ENCODE data around the gene KRTAP5-1.

KRTAP5-1 gene

DNA sequence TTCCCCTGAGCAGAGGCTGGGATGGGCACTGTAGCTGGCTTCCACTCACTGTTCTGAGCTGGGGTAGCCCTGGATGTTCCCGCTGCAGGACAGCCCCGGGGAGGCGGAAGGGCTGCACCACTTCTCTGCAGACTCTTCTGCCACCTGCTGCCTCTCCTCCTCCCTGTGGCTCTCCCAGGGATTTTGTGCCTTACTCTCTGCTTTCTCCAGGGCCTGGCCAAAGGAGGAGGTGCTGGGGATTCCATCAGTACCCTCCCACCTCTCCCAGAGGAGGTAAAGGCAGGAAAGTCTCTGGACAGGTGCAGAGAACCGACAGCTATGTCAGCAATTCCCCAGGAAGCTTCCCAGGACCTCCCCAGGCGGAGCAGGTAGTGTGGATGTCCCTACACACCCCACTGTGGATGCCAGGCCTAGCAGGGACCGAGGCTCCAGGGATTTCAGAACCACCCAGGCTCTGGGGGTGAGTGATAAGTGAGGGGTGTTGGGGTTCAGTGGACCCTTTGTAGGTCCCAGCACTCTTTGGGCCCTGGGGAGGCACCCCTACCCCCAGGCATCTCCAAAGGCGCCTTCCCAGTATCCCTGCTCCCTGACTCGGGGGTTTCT, 24.3 kb downstream of the KRTAP5-1 start:
- no peak for DNase-seq (ENCODE audit: low spot score)

DNA sequence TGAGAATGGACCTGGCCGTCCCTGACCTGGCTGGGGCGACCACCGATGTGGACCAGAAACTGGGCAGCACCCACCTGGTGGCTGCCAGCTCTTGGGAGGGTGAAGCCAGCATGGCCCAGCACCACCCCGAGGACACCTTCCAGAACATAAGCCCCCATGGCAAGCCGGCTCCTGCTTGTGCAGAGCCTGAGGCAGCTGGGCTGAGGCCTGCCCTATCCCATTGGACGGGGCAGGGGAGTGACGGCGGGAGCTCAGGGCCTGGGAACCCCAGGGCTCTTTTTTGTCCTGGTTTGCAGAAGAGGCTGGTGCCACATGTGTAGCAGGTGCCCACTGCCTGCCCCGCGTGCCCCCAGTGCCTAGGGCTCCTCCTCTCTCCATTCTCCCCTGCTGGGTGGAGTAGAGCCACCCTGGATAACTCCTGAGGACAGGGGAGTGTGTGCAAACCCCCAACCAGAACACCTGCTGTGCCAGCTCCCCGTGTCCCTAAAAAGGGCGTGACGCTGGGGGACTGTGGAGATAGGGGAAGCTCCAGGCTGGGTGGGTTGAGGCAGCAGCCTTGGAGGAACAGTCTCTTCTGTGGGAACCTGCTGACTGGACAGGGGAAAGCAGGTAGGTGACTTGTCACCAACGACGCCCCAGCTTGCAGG, 25.0 kb downstream of the KRTAP5-1 start:
- no peak for DNase-seq (ENCODE audit: low spot score)

DNA sequence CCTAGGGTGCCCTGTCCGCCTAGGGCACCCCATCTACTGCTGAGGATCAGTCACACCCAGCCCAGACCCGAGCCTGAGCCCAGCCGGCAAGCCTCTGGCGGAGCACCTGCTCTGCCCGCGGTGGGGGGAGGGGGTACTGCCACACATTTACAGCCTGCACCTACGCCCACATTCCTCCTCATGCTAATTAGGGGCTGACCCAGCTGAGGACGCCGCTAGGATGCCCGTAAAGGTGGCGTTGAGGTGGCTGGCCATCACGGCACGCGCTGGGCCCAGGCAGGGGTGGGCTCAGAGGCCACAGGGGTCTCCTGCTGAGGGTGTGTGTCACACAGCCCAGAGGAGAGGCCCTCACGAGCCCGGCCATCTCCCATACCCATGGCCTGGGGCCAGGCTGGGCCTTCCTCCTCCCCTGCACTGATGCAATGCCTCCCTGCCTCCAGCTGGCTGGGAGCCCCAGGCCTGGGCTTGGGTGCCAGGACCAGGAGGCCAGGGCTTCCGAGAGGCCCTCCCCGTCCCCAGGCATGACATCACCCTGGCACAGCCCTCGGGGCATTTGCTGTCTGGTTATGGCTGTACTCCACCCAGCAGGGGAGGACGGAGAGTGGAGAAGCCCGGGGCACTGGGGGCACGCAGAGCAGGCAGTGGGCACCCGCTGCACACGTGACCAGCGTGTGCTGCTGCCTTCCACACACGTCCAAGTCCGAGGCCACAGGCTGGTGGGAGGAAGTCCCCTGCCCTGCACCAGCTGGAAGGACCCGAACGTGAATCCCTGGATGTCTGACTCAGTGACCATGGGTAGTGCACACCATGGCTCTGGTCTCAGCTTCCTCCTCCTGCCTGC, 25.8 kb downstream of the KRTAP5-1 start:
- peak; percentile 98 for DNase-seq (ENCODE audit: low spot score)

DNA sequence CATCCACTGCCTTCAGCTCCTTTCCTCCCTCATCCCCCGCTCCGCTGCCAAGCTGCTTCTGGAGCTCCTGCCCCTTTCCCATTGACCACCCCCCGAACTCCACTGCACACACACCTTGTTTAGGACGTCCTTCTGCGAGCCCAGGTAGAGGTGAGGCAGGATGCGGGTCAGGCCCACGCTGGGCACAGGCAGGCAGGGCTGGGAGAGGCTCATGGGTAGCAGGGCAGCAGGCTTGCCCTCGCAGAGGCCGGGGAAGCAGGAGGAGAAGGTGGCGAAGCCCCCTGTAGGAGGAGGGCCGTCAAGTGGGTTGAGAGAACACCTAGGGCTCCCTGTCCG, 26.3 kb downstream of the KRTAP5-1 start:
- DNase-seq (ENCODE audit: low spot score), result no peak

DNA sequence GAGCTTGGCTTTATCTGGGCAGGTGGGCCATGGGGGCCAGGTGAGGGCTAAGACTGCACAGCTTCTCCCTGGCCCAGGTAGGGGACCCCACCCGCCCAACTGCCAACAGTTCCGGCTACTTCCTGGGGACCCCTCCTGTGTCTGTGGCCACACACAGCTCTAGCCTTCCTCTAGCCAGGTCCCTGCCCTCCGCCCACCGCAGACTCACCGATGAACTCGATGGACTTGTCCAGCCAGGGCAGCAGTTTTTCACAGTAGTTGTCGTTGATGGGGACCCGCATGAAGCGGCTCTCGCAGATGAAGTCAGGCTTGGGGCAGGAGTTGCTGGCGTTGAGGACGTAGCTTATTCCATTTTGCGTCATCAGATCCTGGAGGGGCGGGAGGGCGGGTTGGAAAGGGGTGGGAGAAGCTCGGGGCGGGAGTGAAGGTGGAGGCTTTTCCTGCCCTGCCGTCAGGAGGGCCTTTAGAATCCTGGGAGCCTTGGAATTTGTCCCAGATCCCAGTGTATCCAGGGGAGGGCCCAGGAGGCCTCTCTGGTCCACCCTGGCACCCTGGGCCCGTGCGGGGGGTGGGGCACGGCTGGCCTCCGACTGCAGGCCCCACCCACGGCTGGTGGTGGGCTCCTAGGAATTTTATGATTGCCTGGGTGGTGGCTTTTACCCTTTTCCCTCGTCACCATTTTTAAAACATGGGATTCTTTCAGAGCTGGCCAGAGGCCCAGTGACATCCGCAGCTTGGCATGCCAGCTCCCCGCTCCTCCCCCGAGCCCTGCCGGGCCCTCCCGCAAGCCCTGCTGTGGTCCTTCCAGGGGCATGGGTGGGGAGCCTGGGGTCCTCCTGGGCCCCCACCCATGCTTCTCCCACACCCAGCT, 26.9 kb downstream of the KRTAP5-1 start:
- DNase-seq (ENCODE audit: low spot score), result no peak

DNA sequence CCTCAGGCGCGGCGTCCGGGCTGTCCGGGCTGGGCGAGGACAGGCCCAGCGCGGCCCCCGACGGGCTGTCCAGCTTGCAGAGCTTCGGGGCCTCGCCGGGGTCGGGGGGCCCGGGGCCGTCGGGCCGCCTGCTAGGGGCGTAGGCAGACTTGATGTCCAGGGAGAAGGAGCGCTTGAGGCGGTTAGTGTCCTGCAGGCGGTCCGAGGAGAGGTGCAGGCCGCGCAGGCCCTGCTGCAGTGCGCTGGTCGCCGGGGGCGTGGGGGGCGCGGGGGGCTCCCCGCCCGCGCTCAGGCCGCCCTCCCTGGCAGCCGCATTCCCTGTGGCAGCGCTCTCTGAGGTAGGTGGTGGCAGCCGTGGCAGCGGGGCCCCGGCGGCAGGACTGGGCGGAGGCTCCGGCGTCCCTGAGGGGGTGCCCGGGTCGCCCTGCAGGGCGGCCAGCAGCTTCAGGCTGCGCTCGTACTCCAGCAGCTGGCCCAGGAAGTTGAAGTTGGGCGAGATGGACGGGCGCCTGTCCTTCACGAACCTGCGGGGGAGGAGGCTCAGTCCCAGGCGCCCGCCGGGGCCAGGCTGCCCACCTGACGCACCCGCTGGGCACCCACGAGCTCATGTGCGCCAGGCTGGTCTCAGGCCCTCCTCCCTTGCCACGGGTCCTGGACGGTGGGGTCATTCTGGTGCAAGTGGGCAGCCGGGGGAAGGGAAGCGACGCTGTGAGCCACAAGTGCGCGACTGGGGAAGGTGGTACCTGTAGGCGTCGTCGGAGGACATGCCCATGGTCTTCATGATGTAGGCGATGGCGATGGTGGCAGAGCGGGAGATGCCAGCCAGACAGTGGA, 27.8 kb downstream of the KRTAP5-1 start:
- no peak for DNase-seq (ENCODE audit: low spot score)

DNA sequence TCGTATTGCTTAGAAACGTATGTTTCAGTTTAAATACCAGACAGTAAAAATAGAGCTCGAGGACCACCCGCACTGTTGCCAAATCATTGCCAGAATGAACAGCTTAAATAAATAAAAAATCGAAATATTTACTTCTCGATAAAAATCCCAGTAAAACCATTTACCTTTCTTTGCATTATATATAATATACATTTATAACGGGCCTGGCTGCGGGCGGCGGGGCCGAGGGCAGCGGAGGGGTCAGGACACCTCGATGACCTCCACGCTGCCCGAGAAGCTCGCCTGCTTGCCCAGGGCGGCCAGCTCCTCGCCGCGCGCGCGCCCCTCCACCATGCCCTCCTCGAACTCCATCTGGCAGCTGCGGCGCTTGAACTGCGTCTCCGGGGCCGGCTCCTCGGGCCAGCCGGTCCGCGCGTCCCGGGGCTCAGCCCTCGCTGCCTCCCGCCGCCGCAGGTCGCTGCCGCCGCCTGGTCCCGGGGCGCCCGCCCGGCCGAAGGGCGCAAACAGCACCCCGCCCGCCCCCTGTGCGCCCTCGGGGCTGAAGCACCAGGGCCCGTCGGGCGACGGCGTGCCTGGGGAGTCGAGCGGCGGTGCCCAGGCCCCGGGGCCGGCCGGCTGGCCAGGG, 28.7 kb downstream of the KRTAP5-1 start:
- DNase-seq (ENCODE audit: low spot score), result no peak

DNA sequence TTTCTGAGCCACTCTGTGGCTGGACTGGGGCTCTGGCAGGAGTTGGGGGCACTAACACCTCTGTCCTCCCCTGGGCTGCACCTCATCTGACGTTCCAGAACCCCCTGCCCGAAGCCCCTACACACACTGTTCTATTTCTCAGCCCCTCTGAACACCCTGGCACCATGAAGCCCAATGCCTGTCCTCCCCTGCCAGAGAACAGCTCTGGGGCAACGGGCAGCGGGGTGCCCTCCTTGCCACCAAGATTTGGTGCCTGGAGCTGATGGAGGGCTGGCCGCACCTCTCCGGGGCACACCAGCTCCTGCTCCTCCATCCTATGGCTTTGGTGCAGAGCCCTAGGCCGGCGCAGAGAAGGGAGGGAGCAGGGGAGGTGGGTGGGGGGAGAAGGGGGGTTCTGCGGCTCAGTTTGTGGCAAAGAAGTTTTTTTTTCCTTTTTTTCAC, 29.4 kb downstream of the KRTAP5-1 start:
- no peak for DNase-seq (ENCODE audit: low spot score)

DNA sequence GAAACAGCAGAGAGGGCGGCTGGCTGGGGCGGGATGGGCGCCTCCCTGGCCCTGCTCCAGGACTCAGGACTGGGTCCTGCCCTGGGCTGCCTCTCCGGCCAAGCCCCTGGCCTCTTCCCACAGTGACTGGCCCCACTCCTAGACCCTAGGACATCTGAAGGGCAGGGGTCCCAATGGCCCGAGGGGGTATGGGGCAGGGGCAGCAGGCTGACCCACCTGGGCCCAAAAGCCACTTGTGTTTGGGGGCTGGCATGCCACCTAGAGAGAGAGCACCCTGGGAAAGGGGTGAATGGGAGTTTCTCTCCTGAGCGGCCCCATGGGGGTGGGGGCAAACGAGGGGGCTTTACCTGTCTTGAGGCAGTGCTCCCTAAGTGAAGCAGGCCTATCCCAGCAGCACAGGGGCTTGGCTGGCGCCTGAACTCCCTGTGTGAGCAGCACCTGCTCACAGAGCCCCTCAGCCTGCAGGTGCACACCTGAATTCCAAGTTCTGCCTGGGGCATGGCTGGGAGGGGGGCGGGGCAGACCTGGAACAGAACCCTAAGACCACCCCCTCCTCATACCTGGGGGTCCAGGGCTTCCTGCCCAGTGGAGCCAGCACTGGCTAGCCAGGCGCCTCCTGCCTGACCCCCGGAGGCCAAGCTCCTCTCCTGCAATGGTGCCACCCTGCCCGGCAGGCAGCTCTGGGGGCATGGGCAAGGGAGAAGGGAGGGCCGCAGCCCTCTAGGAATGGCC, 29.9 kb downstream of the KRTAP5-1 start:
- DNase-seq (ENCODE audit: low spot score), result no peak

DNA sequence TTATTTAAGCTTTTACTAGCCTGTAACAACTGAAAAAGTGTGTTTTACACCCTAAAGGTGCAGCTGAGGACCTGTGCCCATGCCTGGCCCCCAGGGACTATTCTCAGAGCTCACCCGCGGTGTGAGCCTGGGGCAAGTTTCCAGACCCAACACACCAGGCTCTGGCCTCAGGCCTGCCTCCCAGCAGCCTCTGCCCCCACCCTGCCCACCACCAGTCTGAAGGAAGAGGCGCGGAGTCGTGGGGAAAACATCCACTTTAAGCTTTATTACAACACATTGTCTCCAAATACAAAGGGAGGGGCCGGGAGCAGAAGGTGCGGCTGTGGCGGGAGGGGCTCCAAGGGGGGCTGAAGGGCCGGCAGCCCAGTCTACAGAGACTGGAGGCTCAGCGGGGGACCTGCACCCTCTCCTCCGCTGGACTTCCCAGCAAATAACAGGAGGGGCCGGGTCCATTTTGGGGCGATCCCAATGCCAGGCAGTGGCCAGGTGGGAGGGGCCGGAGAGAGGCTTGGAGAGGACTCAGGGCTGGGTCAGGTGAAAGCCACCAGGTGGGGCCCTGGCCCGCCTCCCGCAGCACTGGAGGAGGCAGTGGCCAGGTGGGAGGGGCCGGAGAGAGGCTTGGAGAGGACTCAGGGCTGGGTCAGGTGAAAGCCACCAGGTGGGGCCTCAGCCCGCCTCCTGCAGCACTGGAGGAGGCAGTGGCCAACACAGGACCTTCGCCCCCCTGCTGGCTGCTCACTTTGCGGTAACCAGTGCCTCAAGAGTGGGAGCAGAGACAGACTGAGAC, 31.1 kb downstream of the KRTAP5-1 start:
- DNase-seq (ENCODE audit: low spot score), result no peak

DNA sequence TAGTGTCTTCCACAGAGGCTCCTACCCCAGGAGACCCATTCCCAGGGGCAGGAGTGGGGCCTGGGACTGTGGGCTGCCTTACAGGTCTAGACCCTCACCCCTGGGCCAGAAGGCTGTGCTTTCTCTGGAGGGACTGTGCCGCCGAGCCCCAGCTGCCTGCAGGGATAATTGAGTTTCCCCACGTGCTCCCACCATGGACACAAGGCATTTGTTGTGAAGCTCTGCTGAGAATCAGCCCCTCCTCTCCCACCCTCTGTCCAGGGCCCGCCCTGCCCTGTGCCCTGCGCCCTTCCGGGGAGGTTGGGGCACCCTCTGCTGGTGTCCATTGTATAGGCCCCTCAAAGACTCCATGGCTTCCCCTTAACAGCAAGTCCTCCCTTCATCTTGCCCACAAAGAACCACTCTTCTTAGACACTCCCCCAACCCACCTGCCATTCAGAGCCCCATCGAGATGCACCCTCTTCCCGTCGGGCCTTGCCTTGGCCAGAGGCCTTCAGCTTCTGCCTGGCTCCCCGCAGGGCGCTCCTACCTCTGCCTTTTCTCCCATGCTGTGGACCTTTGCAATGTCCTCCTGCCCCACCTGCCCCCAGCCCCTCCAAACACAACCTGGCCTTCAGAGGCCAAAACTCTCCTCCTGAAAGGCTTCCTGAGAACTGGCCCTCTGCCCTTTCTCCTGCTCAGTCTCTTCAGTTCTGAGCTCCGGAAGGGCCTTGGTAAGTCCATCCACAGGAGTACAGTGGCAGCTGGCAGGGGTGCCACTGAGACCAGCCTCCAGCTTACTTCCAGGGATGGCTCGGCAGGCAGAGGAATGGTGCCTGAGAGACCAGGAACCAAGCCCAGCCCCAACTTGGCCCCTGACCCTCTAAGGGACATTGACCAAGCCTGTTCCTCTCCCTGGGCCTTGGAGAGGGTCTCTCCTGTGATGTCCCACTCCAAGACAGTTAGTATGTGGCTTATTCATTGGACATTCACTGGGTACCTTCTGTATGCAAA, 35.4 kb downstream of the KRTAP5-1 start:
- peak; percentile 87 for DNase-seq (ENCODE audit: low spot score)

DNA sequence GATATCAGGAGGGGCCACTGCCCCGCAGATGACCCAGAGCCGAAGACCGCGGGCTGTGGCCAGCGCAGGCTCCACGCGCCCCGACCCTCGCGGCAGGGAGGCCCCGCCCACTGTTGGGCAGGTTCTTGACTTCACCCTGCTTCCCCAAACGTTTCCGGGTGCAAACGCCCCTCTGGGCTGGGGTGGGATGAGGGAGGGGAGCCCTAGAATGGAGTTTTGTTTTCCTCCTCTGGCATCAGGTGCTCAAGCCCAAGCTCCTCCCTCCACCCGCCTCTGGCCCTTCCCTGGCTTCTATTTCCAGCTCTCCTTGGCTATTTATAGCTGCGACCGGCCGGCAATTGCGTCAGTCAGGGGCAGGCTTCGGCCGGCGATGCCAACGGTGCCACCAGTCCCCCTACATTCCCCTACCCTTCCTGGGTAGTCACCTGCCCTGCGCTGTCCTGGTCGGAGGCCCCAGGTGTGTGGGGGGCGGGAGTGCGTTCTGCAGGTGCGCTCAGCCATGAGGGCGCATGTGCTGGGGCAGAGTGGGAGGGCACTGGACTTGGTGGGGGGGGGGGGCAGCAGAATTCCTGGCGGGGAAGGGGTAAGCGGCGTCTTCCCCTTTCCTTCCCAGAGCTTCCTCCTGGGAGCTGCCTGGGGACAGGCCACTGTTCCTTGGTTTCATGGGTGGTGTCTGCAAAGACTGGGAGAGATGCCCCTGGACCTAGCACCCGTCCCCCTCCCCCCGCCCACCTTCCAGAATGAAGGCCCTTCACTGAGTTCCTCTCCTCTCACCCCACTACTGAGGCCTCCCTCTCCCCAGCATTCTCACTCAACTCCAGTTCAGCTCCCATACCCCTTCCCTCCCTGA, 36.6 kb downstream of the KRTAP5-1 start:
- DNase-seq (ENCODE audit: low spot score), result peak; percentile 50

DNA sequence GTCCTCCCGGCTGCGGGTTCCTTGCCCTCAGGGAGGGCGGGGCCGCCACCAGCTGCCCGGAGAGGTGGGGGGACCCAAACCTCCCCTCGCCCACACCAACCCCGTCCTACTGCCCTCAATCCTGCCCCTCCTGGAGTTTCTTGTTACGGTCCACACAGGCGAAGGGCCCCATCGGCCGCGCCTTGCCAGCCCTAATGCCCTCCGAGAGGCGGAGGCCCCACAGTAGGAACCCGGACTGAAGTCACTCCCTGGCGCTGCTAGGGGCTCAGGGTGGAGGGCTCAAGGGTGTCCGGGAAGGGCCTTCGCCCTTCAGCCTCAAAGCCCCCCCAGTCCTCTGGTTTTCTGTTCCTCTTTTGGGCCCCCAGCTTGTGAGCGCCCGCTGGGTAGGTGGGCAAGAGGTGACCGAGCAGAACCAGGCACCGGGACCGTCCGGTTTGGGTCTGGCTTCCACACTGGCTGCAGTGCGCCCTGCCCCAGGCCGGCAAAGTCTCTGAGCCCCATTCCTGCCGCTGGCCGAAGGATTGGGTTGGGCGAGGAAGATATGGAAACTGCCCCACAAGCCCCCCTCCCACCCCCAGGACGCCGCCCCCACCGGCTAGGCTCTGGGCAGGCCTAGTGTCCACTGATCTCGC, 37.5 kb downstream of the KRTAP5-1 start:
- no peak for DNase-seq (ENCODE audit: low spot score)

DNA sequence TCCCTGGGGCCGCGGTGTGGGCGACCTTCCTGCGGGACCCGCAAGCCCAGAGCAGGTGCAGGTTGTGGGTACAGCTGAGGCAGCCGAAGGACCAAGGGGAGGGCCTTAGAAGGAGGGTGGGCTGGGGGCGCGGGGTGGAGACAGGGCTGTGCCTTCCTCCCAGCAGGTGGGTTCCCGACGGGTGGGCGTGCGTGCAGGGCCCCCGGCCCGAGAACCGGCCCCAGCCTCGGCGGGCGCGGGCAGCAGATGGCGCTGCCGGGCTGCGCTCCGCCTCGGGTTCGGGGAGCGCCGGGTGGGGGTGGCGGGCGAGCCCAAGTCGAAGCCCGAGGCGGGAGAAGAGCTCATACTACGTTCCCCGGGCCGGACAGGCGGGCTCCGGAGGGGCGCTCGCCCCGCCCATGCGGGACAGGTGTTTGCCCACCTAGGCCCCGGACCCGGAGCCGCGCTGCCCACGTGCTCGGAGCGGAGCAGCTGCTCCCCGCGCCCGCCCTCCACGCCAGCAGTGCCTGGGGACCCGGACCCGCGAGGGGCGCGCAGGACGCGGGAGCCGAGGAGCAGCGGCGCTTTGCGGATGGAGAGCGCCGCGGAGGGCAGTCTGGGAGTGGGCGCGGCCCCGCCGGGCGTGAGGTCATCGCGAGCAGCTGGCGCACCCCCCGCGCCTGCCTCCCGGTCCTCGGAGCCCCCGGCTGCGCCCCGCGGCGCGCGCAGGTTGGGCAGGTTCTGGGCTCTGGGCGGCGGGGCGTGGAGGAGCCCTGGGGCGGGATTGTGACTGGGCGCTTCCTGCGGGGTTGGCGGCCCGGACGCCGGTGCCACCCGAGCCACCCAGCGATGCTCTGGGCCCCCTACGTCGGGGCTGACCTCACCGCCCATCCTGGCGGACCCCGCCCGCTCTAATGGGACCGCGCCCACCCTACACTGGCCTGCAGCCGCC, 38.3 kb downstream of the KRTAP5-1 start:
- no peak for DNase-seq (ENCODE audit: low spot score)

DNA sequence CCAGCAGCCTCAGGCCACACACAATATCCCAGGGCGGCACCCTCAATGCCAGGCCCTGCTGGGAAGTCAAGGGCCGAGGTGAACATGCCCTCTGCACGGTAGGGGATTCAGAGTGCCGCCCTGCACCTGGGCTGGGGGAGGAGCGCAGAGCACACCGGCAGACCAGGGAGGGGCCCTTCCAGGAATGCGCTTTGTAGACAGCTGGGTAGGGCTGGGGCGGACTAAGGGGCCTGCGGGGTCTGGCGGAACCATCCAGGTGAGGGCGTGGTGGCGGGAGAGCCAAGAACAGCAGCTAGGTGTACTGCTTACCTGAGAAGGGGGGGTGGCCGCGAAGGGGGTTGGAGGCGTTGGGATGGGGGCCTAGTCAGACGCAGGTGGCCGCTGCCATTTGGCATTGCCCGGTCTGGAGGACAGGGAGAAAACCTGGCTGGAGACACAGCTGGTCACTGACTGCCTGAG, 39.0 kb downstream of the KRTAP5-1 start:
- no peak for DNase-seq (ENCODE audit: low spot score)

Data from globus pallidus (tissue), 1 donor.